Caco-2 (cell line): ENCODE data around the gene CACNG4. TPM values are rescaled to one million over a fixed set of nuclear protein-coding genes. Genes with fewer than 3 reads are reported as not detected.
A peak's percentile ranks its signal among the peaks of the same experiment; 100 is the strongest.
"Not testable (repeated sequence)": the region's sequence is repeated elsewhere in the genome, so short reads cannot be mapped to it uniquely, and the experiment has no call there.

Source experiments
- BruUV-seq: library from RNA; stranded (reverse); fragments of 400-500 nt; replicated peaks from 2 replicates; lab custom pipeline; 2021; lab: Mats Ljungman, UMichigan
- CTCF ChIA-PET: fragments of 300-600 bp; sonication (Branson Sonifier 250); formaldehyde crosslinking; loops from one replicate; lab custom pipeline; 2022; ENCODE audit warnings: antibody characterized with exemption; lab: Charles Lee
- POLR2A ChIA-PET: fragments of 300-600 bp; sonication (Branson Sonifier 250); formaldehyde crosslinking; loops from one replicate; lab custom pipeline; 2022; ENCODE audit warnings: antibody characterized with exemption; lab: Charles Lee
- DNase-seq, 2 experiments: peaks; one replicate each; pipeline versions ENCODE4 v3.0.0 to v3.0.0-alpha.2; 2020 to 2022
- H3K27me3 ChIP-seq: replicated peaks from 2 replicates; pipeline ENCODE4 v1.6.0; 2011; ENCODE audit warnings: low read length; ENCODE audit not compliant: control insufficient read depth, insufficient read depth
- H3K36me3 ChIP-seq: 2 replicates; pipeline ENCODE4 v1.5.1; 2011; ENCODE audit warnings: low read length; ENCODE audit not compliant: control insufficient read depth, insufficient read depth
- H3K4me1 ChIP-seq: fragments of 250-450 bp; sonication (Bioruptor Pico); 2 replicates; pipeline ENCODE4 v1.5.1; 2020; ENCODE audit warnings: mild to moderate bottlenecking
- H3K4me3 ChIP-seq: 2 replicates; pipeline ENCODE4 v1.5.1; 2011; ENCODE audit warnings: low read depth, mild to moderate bottlenecking, control low read depth, low read length
- H3K9me3 ChIP-seq: fragments of 250-450 bp; sonication (Bioruptor Pico); 2 replicates; pipeline ENCODE4 v1.5.1; 2020; ENCODE audit warnings: mild to moderate bottlenecking, moderate library complexity
- H3K27ac Mint-ChIP-seq: one replicate; pipeline ENCODE4 v1.8.0; 2022; ENCODE audit warnings: mixed read lengths; ENCODE audit not compliant: unreplicated experiment
- H3K27me3 Mint-ChIP-seq: one replicate; pipeline ENCODE4 v1.8.0; 2022; ENCODE audit warnings: mixed read lengths; ENCODE audit not compliant: insufficient read depth, unreplicated experiment
- H3K36me3 Mint-ChIP-seq: one replicate; pipeline ENCODE4 v1.8.0; 2022; ENCODE audit warnings: mild to moderate bottlenecking, mixed read lengths; ENCODE audit not compliant: insufficient read depth, unreplicated experiment
- H3K4me1 Mint-ChIP-seq: one replicate; pipeline ENCODE4 v1.8.0; 2022; ENCODE audit warnings: low read depth, mixed read lengths; ENCODE audit not compliant: unreplicated experiment
- H3K4me3 Mint-ChIP-seq: one replicate; pipeline ENCODE4 v1.8.0; 2022; ENCODE audit warnings: mild to moderate bottlenecking, moderate library complexity, mixed read lengths; ENCODE audit not compliant: unreplicated experiment
- H3K9me3 Mint-ChIP-seq: one replicate; pipeline ENCODE4 v1.8.0; 2022; ENCODE audit warnings: mixed read lengths; ENCODE audit not compliant: unreplicated experiment
- CTCF ChIP-seq, 2 experiments: fragments of 200-600 bp in 1 of 2; IDR thresholded peaks; 1 replicate in 1 of 2; 2 replicates in 1 of 2; pipeline versions ENCODE4 v1.5.1 to v1.8.0; 2011 to 2022; ENCODE audit warnings: antibody characterized with exemption in 1 of 2, control low read depth in 1 of 2, inconsistent platforms in 1 of 2, low read depth in 1 of 2, low read length in 1 of 2, mild to moderate bottlenecking in 1 of 2, moderate library complexity in 1 of 2; ENCODE audit not compliant: insufficient read depth in 1 of 2, severe bottlenecking in 1 of 2, unreplicated experiment in 1 of 2
- intact Hi-C: fragments of 100-400 bp; cut with micrococcal nuclease; formaldehyde crosslinking; loops from one replicate; pipeline ENCODE4 v1.10.0; 2022; ENCODE audit not compliant: unreplicated experiment
- total RNA-seq: library from RNA; stranded (reverse); gene quantifications from 2 replicates; pipeline ENCODE4 v1.2.3, GENCODE V29; 2022

Gene CACNG4
- total RNA-seq, 1 experiment from 2014 or later, result 12.8 TPM

GRCh38 chr17:67038861-67039365 is 74.4 kb downstream of the CACNG4 start:
- no peaks in the 10 kb centered on the region for H3K27me3 Mint-ChIP-seq
- TF ChIP-seq CTCF (IDR thresholded peaks at IDR 0.05; ENCODE audit: insufficient read depth in 1 of 2, low read depth in 1 of 2, low read length in 1 of 2, severe bottlenecking in 1 of 2, unreplicated experiment in 1 of 2), result no peak
- no peaks in the 10 kb centered on the region for H3K36me3 ChIP-seq
- peak overlapping the region; percentile 18 for H3K4me3 Mint-ChIP-seq
- ChIA-PET POLR2A (interaction anchor here (0.6 kb wide), 1 partner anchor 251 kb away, joined by 3 read pairs; no protein-coding TSS in a partner anchor), CTCF (interaction anchor here (1.0 kb wide), 1 partner anchor 119 kb away, joined by 4 read pairs; no protein-coding TSS in a partner anchor)
- peak; percentile 80 to 92 for DNase-seq
- peaks cover 34% of the 10 kb centered on the region for H3K4me1 Mint-ChIP-seq
- no TSS peak for BruUV-seq
- H3K4me3 ChIP-seq, result no peak overlapping the region
- no peaks in the 10 kb centered on the region for H3K9me3 ChIP-seq
- no peaks in the 10 kb centered on the region for H3K36me3 Mint-ChIP-seq
- peaks cover 46% of the 10 kb centered on the region for H3K4me1 ChIP-seq
- H3K9me3 Mint-ChIP-seq, result peaks cover 36% of the 10 kb centered on the region
- H3K27me3 ChIP-seq, result no peaks in the 10 kb centered on the region
- intact Hi-C loops, result loop anchor here (1.0 to 5.0 kb wide), 2 partner anchors 8 to 77 kb away; partner anchors contain the start of gene CACNG4
- peak overlapping the region; percentile 71 for H3K27ac Mint-ChIP-seq

GRCh38 chr17:67040652-67041051 is 76.1 kb downstream of the CACNG4 start:
- Mint-ChIP-seq H3K4me1 (peaks cover 27% of the 10 kb centered on the region), H3K27me3 (no peaks in the 10 kb centered on the region), H3K4me3 (no peak overlapping the region), H3K27ac (no peak overlapping the region), H3K9me3 (peaks cover 19% of the 10 kb centered on the region), H3K36me3 (no peaks in the 10 kb centered on the region)
- no peak for DNase-seq
- Histone ChIP-seq H3K4me3 (no peak overlapping the region), H3K9me3 (no peaks in the 10 kb centered on the region), H3K36me3 (no peaks in the 10 kb centered on the region), H3K27me3 (no peaks in the 10 kb centered on the region), H3K4me1 (peaks cover 46% of the 10 kb centered on the region)
- no TSS peak for BruUV-seq
- TF ChIP-seq CTCF (IDR thresholded peaks at IDR 0.05; ENCODE audit: insufficient read depth in 1 of 2, low read depth in 1 of 2, low read length in 1 of 2, severe bottlenecking in 1 of 2, unreplicated experiment in 1 of 2), result no peak
- intact Hi-C loops, result no loop called here
- POLR2A ChIA-PET, result no interaction called here
- CTCF ChIA-PET, result no interaction called here

- BruUV-seq, H3K4me3 Mint-ChIP-seq, CTCF ChIA-PET, H3K4me3 ChIP-seq, H3K27ac Mint-ChIP-seq, H3K36me3 Mint-ChIP-seq, POLR2A ChIA-PET, H3K36me3 ChIP-seq, H3K27me3 Mint-ChIP-seq, H3K9me3 ChIP-seq, DNase-seq, H3K27me3 ChIP-seq, intact Hi-C loops: not testable (repeated sequence)
- H3K4me1 ChIP-seq, result peaks cover 46% of the 10 kb centered on the region
- peaks cover 27% of the 10 kb centered on the region for H3K4me1 Mint-ChIP-seq
- H3K9me3 Mint-ChIP-seq, result peaks cover 15% of the 10 kb centered on the region
These were observed 76.6 kb downstream of the CACNG4 start for GRCh38 chr17:67041119-67041518.
